IMR-90 (cell line): ENCODE measurements around the gene CTDP1. TPM values are rescaled to one million over a fixed set of nuclear protein-coding genes. Genes with fewer than 3 reads are reported as not detected.

Experiments used
- ATAC-seq: fragments of 200-7000 bp; cut with Tn5 transposase; 2 replicates; pipeline ENCODE4 v1.9.1; 2020; ENCODE audit warnings: low read depth, mild to moderate bottlenecking, moderate library complexity
- BruUV-seq: library from RNA; stranded (reverse); fragments of 400-500 nt; replicated peaks from 2 replicates; lab custom pipeline; 2021; lab: Mats Ljungman, UMichigan
- CTCF ChIA-PET: fragments of 300-600 bp; formaldehyde crosslinking; extraction: SDS; loops from one replicate; lab custom pipeline; 2021; ENCODE audit warnings: antibody characterized with exemption; lab: Yijun Ruan, JAX
- POLR2A ChIA-PET: fragments of 300-600 bp; sonication (Branson Sonifier 250); formaldehyde crosslinking; loops from one replicate; lab custom pipeline; 2022; ENCODE audit warnings: antibody characterized with exemption; ENCODE audit not compliant: unreplicated experiment; lab: Charles Lee
- DNase-seq: peaks from one replicate; pipeline ENCODE4 v3.0.0; 2013
- H2AFZ ChIP-seq: replicated peaks from 2 replicates; pipeline ENCODE3; 2013; ENCODE audit warnings: low read length, mild to moderate bottlenecking; ENCODE audit not compliant: poor library complexity
- H2AK5ac ChIP-seq: 2 replicates; pipeline ENCODE4 v1.6.1; 2013; ENCODE audit warnings: low read depth, low read length, inconsistent platforms
- H2AK9ac ChIP-seq: replicated peaks from 2 replicates; pipeline ENCODE3; 2013; ENCODE audit warnings: mild to moderate bottlenecking, low read depth, low read length, moderate library complexity; ENCODE audit not compliant: poor library complexity
- H2BK120ac ChIP-seq: 2 replicates; pipeline ENCODE4 v1.6.1; 2013; ENCODE audit warnings: low read depth, low read length, inconsistent platforms
- H2BK15ac ChIP-seq: 3 replicates; pipeline ENCODE4 v1.6.1; 2013; ENCODE audit warnings: low read depth, low read length, inconsistent platforms
- H2BK20ac ChIP-seq: 2 replicates; pipeline ENCODE4 v1.6.1; 2013; ENCODE audit warnings: low read depth, mild to moderate bottlenecking, inconsistent platforms, low read length, moderate library complexity
- H2BK5ac ChIP-seq: 2 replicates; pipeline ENCODE4 v1.6.1; 2013; ENCODE audit warnings: mild to moderate bottlenecking, low read depth, low read length, inconsistent platforms; ENCODE audit not compliant: poor library complexity, severe bottlenecking
- H3K14ac ChIP-seq: replicated peaks from 2 replicates; pipeline ENCODE4 v1.6.1; 2013; ENCODE audit warnings: low read depth, low read length, inconsistent platforms
- H3K18ac ChIP-seq: 2 replicates; pipeline ENCODE4 v1.6.1; 2013; ENCODE audit warnings: low read depth, low read length, control low read depth
- H3K23ac ChIP-seq: 2 replicates; pipeline ENCODE4 v1.6.1; 2013; ENCODE audit warnings: low read depth, low read length, inconsistent platforms
- H3K27ac ChIP-seq: 2 replicates; pipeline ENCODE4 v1.5.1; 2013; ENCODE audit warnings: mild to moderate bottlenecking, control low read depth, low read length; ENCODE audit not compliant: insufficient read depth
- H3K27me3 ChIP-seq: 2 replicates; pipeline ENCODE4 v1.6.1; 2013; ENCODE audit warnings: low read length; ENCODE audit not compliant: control insufficient read depth, insufficient read depth
- H3K36me3 ChIP-seq: 2 replicates; pipeline ENCODE4 v1.6.1; 2013; ENCODE audit warnings: low read length, mixed read lengths; ENCODE audit not compliant: control insufficient read depth, insufficient read depth
- H3K4ac ChIP-seq: 2 replicates; pipeline ENCODE4 v1.6.1; 2013; ENCODE audit warnings: low read depth, low read length, inconsistent platforms
- H3K4me1 ChIP-seq: 2 replicates; pipeline ENCODE4 v1.6.1; 2013; ENCODE audit warnings: low read length, mixed read lengths; ENCODE audit not compliant: control insufficient read depth, insufficient read depth
- H3K4me2 ChIP-seq: 2 replicates; pipeline ENCODE4 v1.6.1; 2013; ENCODE audit warnings: low read depth, mild to moderate bottlenecking, control low read depth, low read length, moderate library complexity
- H3K4me3 ChIP-seq: 2 replicates; pipeline ENCODE4 v1.5.1; 2013; ENCODE audit warnings: low read depth, mild to moderate bottlenecking, control low read depth, low read length, moderate library complexity; ENCODE audit not compliant: insufficient read depth
- H3K56ac ChIP-seq: 2 replicates; pipeline ENCODE4 v1.6.1; 2013; ENCODE audit warnings: low read length, inconsistent platforms; ENCODE audit not compliant: insufficient read depth; ENCODE audit errors: extremely low read depth
- H3K79me1 ChIP-seq, 2 experiments: 2 replicates each; pipeline ENCODE4 v1.6.1; 2013; ENCODE audit warnings: low read length in 2 of 2, inconsistent platforms in 1 of 2, low read depth in 1 of 2
- H3K9ac ChIP-seq: 2 replicates; pipeline ENCODE4 v1.6.1; 2013; ENCODE audit warnings: low read depth, low read length, control low read depth
- H3K9me1 ChIP-seq: 2 replicates; pipeline ENCODE4 v1.6.1; 2013; ENCODE audit warnings: low read length, inconsistent platforms; ENCODE audit not compliant: insufficient read depth
- H3K9me3 ChIP-seq: 2 replicates; pipeline ENCODE4 v1.6.1; 2013; ENCODE audit warnings: low read length; ENCODE audit not compliant: control insufficient read depth, insufficient read depth
- H4K20me1 ChIP-seq: 2 replicates; pipeline ENCODE4 v1.6.1; 2013; ENCODE audit warnings: low read length, inconsistent platforms; ENCODE audit not compliant: insufficient read depth
- H4K5ac ChIP-seq: 2 replicates; pipeline ENCODE4 v1.6.1; 2013; ENCODE audit warnings: mild to moderate bottlenecking, low read depth, low read length, control low read depth
- H4K8ac ChIP-seq, 2 experiments: 2 replicates each; pipeline ENCODE4 v1.6.1; 2013; ENCODE audit warnings: low read depth in 2 of 2, low read length in 2 of 2, control low read depth in 1 of 2, inconsistent platforms in 1 of 2
- H4K91ac ChIP-seq: 2 replicates; pipeline ENCODE4 v1.6.1; 2013; ENCODE audit warnings: low read depth, low read length, inconsistent platforms; ENCODE audit not compliant: insufficient read depth
- MAFK ChIP-seq: IDR thresholded peaks from 2 replicates; pipeline ENCODE4 v1.6.1; 2012; ENCODE audit warnings: low read depth, low read length, improper control_type of control experiment
- POLR2A ChIP-seq: IDR thresholded peaks from 2 replicates; pipeline ENCODE4 v1.6.1; 2012; ENCODE audit warnings: mild to moderate bottlenecking, low read depth, low read length
- RAD21 ChIP-seq: IDR thresholded peaks from 2 replicates; pipeline ENCODE4 v1.6.1; 2012; ENCODE audit warnings: low read length, improper control_type of control experiment
- WGBS, 2 experiments: methylation state at CpG; one replicate each; pipeline versions ENCODE4 v1.1.5 to v1.1.7; 2013; ENCODE audit warnings: missing lambda C conversion rate in 2 of 2; ENCODE audit not compliant: insufficient read length in 1 of 2; ENCODE audit errors: extremely low coverage in 2 of 2; 5-methylcytosine and 5-hydroxymethylcytosine counted together
- dilution Hi-C: fragments of 300-500 bp; cut with HindIII; formaldehyde crosslinking; loops from one replicate; pipeline ENCODE4 v1.14.3; 2018; ENCODE audit warnings: low sequenced_read_pairs; ENCODE audit not compliant: unreplicated experiment
- in situ Hi-C: fragments of 300-500 bp; cut with MboI; formaldehyde crosslinking; loops from 3 replicates; pipeline ENCODE4 v1.14.3; 2019; ENCODE audit warnings: low sequenced_read_pairs, inconsistent platforms, mixed read lengths
- intact Hi-C: fragments of 100-400 bp; cut with micrococcal nuclease; formaldehyde crosslinking; loops from 2 replicates; pipeline ENCODE4 v1.10.0; 2022
- polyA plus RNA-seq, 3 experiments: library from polyadenylated mRNA; depleted of rRNA; stranded (reverse); fragments of >200 nt; gene quantifications; 2 replicates each; pipeline ENCODE4 v1.2.3, GENCODE V29; 2012; ENCODE audit warnings: low replicate concordance in 1 of 3
- total RNA-seq: library from RNA; depleted of rRNA; stranded (reverse); fragments of >200 nt; gene quantifications from 2 replicates; pipeline ENCODE4 v1.2.3, GENCODE V29; 2012

The CTDP1 gene
- total and polyA plus RNA-seq, 2 of the 4 experiments (the other 2 are of a cell fraction) = 13.4 to 17.6 TPM

- H3K14ac ChIP-seq = no peak overlapping the region
- no TSS peak for BruUV-seq
- H3K27me3 ChIP-seq = peaks cover 27% of the 10 kb centered on the region
- no peaks in the 10 kb centered on the region for H3K79me1 ChIP-seq
- ATAC-seq = no peak
- H3K9ac ChIP-seq = no peak overlapping the region
- no peaks in the 10 kb centered on the region; the same call in 1 of the 2 replicates for H3K9me3 ChIP-seq
- dilution Hi-C loops (no loop called here), intact Hi-C loops (no loop called here), in situ Hi-C loops (no loop called here)
- H3K56ac ChIP-seq = no peak overlapping the region
- H2BK15ac ChIP-seq = no peak overlapping the region
- ChIA-PET POLR2A (no interaction called here), CTCF (no interaction called here)
- no peak overlapping the region for H2BK5ac ChIP-seq
- no peak overlapping the region for H3K23ac ChIP-seq
- H4K5ac ChIP-seq = no peak overlapping the region
- no peak overlapping the region for H3K18ac ChIP-seq
- H3K4me3 ChIP-seq = no peak overlapping the region
- peaks cover 22% of the 10 kb centered on the region for H3K4me1 ChIP-seq
- no peak overlapping the region for H2AFZ ChIP-seq
- H3K9me1 ChIP-seq = peaks cover 10% of the 10 kb centered on the region
- no peak overlapping the region for H4K8ac ChIP-seq
- H3K27ac ChIP-seq = no peak overlapping the region
- no peak overlapping the region for H4K91ac ChIP-seq
- H4K20me1 ChIP-seq = no peaks in the 10 kb centered on the region
- no peak for DNase-seq
- TF ChIP-seq MAFK = no peak
- TF ChIP-seq RAD21 = no peak
- no peak for TF ChIP-seq POLR2A
- H2AK9ac ChIP-seq = no peak overlapping the region
- 76% methylated on average over 19 of the region's 27 CpGs; no CpG with 5 or more reads in 1 of the 2 experiments for WGBS, 2 experiments
- no peaks in the 10 kb centered on the region for H3K36me3 ChIP-seq
- H3K4ac ChIP-seq = no peak overlapping the region
- H2AK5ac ChIP-seq = no peak overlapping the region
- no peak overlapping the region for H3K4me2 ChIP-seq
- no peak overlapping the region for H2BK20ac ChIP-seq
- H2BK120ac ChIP-seq = no peak overlapping the region
These were observed 109.1 kb downstream of the CTDP1 start for GRCh38 chr18:79788734-79789085.
